AG04449 (cell line): ENCODE data around the gene ZNF320.
"Not testable (repeated sequence)": the region's sequence is repeated elsewhere in the genome, so short reads cannot be mapped to it uniquely, and the experiment has no call there.

Experiments used
- CTCF ChIA-PET: fragments of 350-600 bp; formaldehyde crosslinking; extraction: SDS; loops from one replicate; lab custom pipeline; 2021; ENCODE audit warnings: antibody characterized with exemption; lab: Yijun Ruan, JAX
- POLR2A ChIA-PET: fragments of 400-600, 350-600 bp; formaldehyde crosslinking; extraction: SDS; loops from one replicate; lab custom pipeline; 2020; ENCODE audit warnings: antibody characterized with exemption, inconsistent platforms; lab: Yijun Ruan, JAX
- DNase-seq: peaks from one replicate; pipeline ENCODE4 v3.0.0-alpha.2; 2010; ENCODE audit warnings: low read depth, low spot score
- H3K4me3 ChIP-seq: 2 replicates; pipeline ENCODE4 v1.5.1; 2011; ENCODE audit warnings: low read depth, mild to moderate bottlenecking, control low read depth, low read length
- TF ChIP-seq, protein P1 (sequence below): IDR thresholded peaks from one replicate; pipeline ENCODE4 v1.5.1; 2011; ENCODE audit warnings: mild to moderate bottlenecking, moderate library complexity, low read length, control low read depth, inconsistent platforms; ENCODE audit not compliant: insufficient read depth; ENCODE audit errors: missing control alignments

ZNF320 gene

DNA sequence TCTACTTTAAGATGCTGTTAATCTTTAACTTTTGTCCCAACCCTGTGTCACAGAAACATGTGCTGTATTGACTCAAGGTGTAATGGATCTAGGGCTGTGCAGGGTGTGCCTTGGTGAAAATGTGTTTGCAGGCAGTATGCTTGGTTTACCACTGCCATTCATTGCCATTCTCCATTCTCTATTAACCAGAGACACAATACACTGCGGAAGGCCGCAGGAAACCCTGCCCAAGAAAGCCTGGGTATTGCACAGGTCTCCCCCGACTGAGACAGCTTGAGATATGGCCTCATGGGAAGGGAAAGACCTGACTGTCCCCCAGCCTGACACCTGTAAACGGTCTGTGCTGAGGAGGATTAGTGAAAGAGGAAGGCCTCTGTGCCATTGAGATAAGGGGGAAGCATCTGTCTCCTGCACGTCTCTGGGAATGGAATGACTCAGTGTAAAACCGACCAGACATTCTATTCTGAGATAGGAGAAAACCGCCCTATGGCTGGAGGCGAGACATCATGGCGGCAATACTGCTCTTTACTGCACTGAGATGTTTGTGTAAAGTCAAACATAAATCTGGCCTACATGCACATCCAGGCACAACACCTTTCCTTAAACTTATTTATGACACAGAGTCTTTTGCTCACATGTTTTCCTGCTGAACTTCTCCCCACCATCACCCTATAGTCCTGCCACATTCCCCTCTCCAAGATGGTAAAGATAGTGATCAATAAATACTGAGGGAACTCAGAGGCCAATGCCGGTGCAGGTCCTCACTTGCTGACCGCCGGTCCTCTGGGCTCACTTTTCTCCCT, 38.9 kb upstream of the ZNF320 start:
- ChIA-PET CTCF (no interaction called here), POLR2A (no interaction called here)
- no peak for DNase-seq
- H3K4me3 ChIP-seq: no peak overlapping the region
- TF ChIP-seq, protein P1, sequence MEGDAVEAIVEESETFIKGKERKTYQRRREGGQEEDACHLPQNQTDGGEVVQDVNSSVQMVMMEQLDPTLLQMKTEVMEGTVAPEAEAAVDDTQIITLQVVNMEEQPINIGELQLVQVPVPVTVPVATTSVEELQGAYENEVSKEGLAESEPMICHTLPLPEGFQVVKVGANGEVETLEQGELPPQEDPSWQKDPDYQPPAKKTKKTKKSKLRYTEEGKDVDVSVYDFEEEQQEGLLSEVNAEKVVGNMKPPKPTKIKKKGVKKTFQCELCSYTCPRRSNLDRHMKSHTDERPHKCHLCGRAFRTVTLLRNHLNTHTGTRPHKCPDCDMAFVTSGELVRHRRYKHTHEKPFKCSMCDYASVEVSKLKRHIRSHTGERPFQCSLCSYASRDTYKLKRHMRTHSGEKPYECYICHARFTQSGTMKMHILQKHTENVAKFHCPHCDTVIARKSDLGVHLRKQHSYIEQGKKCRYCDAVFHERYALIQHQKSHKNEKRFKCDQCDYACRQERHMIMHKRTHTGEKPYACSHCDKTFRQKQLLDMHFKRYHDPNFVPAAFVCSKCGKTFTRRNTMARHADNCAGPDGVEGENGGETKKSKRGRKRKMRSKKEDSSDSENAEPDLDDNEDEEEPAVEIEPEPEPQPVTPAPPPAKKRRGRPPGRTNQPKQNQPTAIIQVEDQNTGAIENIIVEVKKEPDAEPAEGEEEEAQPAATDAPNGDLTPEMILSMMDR: no peak

DNA sequence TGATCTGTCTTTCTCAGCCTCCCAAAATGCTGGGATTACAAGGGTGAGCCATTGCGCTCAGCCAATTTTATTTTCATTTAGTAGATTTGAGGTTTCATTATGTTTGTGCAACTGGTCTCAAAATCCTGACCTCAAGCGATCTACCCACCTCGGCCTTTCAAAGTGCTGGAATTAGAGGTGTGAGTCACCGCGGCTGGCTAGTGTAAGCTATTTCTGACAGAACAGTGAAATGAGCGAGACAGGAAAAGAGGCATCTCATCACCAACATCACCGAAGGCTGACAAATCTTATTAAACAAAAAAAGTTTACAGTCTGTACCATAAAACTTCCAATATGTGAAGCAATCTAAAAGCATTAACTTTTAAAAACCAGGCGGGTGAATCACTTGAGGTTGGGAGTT, 38.0 kb upstream of the ZNF320 start:
- ChIA-PET POLR2A (no interaction called here), CTCF (no interaction called here)
- H3K4me3 ChIP-seq: no peak overlapping the region
- DNase-seq: no peak
- TF ChIP-seq, protein P1: no peak

DNA sequence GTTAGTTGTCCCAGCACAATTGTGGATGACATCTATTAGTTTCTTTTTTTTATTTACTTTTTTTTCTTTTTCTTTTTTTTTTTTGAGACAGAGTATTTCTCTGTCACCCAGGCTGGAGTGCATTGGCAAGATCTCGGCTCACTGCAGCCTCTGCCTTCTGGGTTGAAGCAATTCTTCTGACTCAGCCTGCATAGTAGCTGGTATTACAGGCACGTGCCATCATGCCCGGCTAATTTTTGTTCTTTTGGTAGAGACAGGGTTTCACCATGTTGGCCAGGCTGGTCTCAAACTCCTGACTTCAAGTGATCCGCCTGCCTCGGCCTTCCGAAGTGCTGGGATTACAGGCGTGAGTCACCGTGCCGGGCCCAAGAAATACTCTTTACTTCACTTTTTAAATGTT, 27.2 kb upstream of the ZNF320 start:
- POLR2A ChIA-PET, DNase-seq, CTCF ChIA-PET, H3K4me3 ChIP-seq: not testable (repeated sequence)

DNA sequence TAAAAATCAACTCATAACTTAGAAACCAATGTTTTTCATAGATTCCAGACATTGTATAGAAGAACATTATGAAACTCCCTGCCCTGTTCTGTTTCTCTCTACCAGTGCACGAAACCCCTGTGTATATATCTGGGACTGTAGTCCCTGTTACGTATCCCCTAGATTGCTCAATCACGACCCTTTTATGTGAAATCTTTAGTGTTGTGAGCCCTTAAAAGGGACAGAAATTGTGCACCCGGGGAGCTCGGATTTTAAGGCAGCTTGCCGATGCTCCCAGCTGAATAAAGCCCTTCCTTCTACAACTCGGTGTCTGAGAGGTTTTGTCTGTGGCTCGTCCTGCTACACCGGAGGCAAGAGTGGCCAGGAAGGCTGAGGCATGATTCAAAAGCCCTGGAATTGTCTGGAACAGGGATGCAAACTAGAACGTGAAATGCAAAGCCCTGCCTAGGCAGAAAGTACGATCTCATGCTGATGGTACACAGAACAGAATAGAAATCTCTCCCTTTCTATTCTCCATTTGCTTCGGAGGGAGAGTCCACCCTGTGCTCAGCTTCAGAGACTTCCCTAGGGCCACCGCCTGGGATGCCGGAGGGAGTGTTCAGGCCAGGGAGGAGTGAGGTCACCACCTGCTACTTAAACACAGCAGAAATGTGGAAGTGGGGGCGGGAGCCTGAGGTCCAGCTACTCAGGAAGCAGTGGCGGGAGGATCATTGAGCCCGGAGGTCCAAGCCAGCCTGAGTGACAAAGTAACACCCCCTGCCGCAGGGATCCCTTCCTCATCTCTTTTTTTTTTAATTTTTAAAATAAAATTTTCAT, 26.6 kb upstream of the ZNF320 start:
- TF ChIP-seq, protein P1: no peak
- POLR2A ChIA-PET: no interaction called here
- CTCF ChIA-PET: no interaction called here
- DNase-seq: no peak
- peak overlapping the region; percentile 74 for H3K4me3 ChIP-seq

DNA sequence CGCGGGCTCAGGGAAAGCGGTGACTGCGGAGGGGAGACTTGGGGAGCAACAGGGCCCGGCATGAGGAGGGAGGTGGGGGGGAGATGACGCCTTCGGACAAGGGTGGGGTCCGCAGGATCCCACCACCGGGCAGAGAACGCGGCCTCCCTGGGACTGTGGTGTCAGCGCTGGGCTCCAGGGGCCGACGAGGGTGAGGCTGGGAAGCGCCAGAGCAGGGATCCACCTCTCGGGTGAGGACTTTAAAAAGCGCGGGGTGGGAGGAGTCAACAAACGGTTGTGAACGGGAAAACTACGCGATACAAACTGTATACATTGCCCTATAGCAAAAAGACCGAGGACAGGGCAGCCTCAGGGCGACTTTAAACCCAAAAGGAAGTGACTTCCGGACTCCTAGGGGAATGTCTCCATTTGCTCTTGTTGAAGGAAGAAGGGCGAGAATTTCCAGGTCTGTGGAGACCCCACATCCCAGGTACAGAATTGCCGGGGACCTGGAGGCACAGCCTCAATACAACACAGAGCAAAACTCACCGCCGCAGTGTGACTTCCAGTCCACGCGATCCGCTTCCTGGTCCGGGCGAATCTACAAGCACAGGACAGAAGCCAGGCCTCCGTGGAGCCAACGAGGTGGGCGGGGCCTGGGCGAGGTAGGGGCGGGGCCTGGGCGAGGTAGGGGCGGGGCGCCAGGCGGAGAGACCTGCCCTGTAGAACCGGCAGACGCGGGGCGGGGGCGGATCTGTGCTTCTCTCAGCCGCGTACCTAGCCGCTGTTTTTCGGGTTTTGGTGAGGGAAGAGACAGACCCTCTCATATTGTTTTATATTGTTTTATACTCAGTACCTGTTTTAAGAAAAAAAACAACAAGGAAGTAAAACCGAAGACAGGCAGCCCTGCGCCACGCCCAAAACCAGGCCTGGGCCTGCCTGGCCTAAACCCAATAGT, 25.7 kb upstream of the ZNF320 start, which contains the start of gene ZNF888:
Gene ZNF888, minus strand, starts transcription at position 588 of the 937 bp plus-strand sequence. CDS start 5,555 bp downstream, outside the sequence.
- POLR2A ChIA-PET: no interaction called here

DNA sequence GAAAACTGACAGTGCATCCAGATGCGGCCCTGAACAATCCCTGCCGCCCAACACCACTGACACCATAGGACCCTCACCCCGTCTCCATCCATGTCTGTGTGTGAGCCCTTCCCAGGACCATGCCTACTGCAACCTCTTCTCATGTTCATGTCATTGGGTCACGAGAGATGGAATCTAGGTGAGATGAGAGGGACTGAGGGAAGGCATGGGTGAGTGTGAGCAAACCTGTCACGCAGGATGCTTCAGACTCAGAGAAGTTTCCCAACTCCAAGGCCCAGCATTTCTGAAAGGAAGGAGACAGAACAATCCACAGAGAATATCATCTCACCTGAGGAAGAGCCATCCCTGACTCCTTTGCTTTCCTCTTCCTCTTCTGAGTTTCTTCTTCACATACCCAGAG, 20.1 kb upstream of the ZNF320 start:
- CTCF ChIA-PET: no interaction called here
- TF ChIP-seq, protein P1: no peak
- DNase-seq: no peak
- POLR2A ChIA-PET: no interaction called here
- no peak overlapping the region for H3K4me3 ChIP-seq

More for the DNA sequence above, 25.7 kb upstream of the ZNF320 start, which contains the start of gene ZNF888:
- CTCF ChIA-PET: no interaction called here
- TF ChIP-seq, protein P1: no peak
- peak within 1 kb of the TSS; percentile 74 for H3K4me3 ChIP-seq
- DNase-seq: no peak
